ENCODE measurements around the gene HTR2B.

GRCh38 chr2:231059756-231060155, 65.1 kb downstream of the HTR2B start:
- TF ChIP-seq POLR2A (IDR thresholded peaks at IDR 0.05): no peak
- TF ChIP-seq CTCF (IDR thresholded peaks at IDR 0.05): no peak

Measured in thyroid gland (tissue), 4 donors.